Prostate gland (tissue), 2 donors: ENCODE data around the gene ITGB2.

ENCODE experiments used
- CTCF ChIP-seq, 4 experiments: fragments of 200-600 bp in 2 of 4; fragments of 450-650 bp in 2 of 4; sonication (generic) in 2 of 4; IDR thresholded peaks; 1 replicate in 3 of 4; 2 replicates in 1 of 4; pipeline ENCODE4 v1.5.1; 2016 to 2019; ENCODE audit warnings: antibody characterized with exemption in 4 of 4, mild to moderate bottlenecking in 2 of 4, moderate library complexity in 2 of 4
- POLR2AphosphoS5 ChIP-seq: sonication (generic); formaldehyde crosslinking; IDR thresholded peaks from one replicate; pipeline ENCODE4 v1.6.1; 2017; ENCODE audit warnings: antibody characterized with exemption

GRCh38 chr21:44940116-44940631 is 19.5 kb upstream of the ITGB2 start:
- TF ChIP-seq POLR2AphosphoS5 (no peak), CTCF (IDR thresholded peaks at IDR 0.05) (no peak)
